HL-60 (cell line): Measurements from ENCODE around the gene MBTPS1.

ENCODE experiments used
- DNase-seq, 2 experiments: peaks; one replicate each; pipeline ENCODE4 v3.0.0-alpha.2; 2010 to 2020; ENCODE audit warnings: low read depth in 1 of 2, low spot score in 1 of 2
- H3K27ac ChIP-seq: fragments of 250-450 bp; sonication (Bioruptor Pico); replicated peaks from 2 replicates; pipeline ENCODE4 v1.5.1; 2020; ENCODE audit warnings: mild to moderate bottlenecking, moderate library complexity
- H3K27me3 ChIP-seq: fragments of 250-450 bp; sonication (Bioruptor Pico); 2 replicates; pipeline ENCODE4 v1.5.1; 2021; ENCODE audit warnings: mild to moderate bottlenecking, moderate library complexity; ENCODE audit not compliant: insufficient read depth, poor library complexity, severe bottlenecking
- H3K4me3 ChIP-seq: replicated peaks from 2 replicates; pipeline ENCODE4 v1.5.1; 2011; ENCODE audit warnings: mild to moderate bottlenecking, control low read depth, low read length; ENCODE audit not compliant: insufficient read depth
- CTCF ChIP-seq: IDR thresholded peaks from one replicate; pipeline ENCODE4 v1.5.1; 2011; ENCODE audit warnings: low read length, control low read depth, inconsistent platforms; ENCODE audit not compliant: insufficient read depth
- GABPA ChIP-seq: IDR thresholded peaks from 2 replicates; pipeline ENCODE4 v1.6.1; 2012; ENCODE audit warnings: low read depth
- POLR2AphosphoS5 ChIP-seq: IDR thresholded peaks from 2 replicates; pipeline ENCODE4 v1.6.1; 2012; ENCODE audit warnings: low read depth
- SPI1 ChIP-seq: IDR thresholded peaks from 2 replicates; pipeline ENCODE4 v1.6.1; 2012; ENCODE audit warnings: low read depth, mild to moderate bottlenecking, borderline replicate concordance
- TF ChIP-seq, protein P1 (sequence below): IDR thresholded peaks from 2 replicates; pipeline ENCODE4 v1.6.1; 2012; ENCODE audit warnings: low read depth; ENCODE audit not compliant: insufficient replicate concordance

MBTPS1 gene

DNA sequence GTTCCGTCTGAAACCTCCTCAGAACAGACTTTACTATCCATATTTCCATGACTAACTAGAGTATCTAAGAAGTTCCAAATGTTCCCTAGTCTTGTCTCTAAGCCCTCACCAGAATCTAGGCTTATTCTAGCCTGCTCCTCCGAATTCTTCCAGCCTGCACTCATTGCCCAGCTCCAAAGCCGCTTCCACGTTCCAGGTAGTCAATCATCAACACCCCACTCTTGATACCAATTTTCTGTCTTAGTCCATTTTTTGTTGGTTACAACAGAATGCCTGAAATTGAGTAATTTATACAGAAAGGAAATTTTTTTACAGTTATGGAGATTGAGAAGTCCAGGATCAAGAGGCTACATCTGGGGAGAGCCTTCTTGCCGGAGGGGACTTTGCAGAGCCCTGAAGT lies 95.3 kb downstream of the MBTPS1 start:
- Histone ChIP-seq H3K4me3 (no peak overlapping the region), H3K27me3 (peaks cover 2% of the 10 kb centered on the region), H3K27ac (no peak overlapping the region)
- TF ChIP-seq GABPA (no peak), POLR2AphosphoS5 (no peak), SPI1 (no peak), CTCF (no peak)
- TF ChIP-seq, protein P1, sequence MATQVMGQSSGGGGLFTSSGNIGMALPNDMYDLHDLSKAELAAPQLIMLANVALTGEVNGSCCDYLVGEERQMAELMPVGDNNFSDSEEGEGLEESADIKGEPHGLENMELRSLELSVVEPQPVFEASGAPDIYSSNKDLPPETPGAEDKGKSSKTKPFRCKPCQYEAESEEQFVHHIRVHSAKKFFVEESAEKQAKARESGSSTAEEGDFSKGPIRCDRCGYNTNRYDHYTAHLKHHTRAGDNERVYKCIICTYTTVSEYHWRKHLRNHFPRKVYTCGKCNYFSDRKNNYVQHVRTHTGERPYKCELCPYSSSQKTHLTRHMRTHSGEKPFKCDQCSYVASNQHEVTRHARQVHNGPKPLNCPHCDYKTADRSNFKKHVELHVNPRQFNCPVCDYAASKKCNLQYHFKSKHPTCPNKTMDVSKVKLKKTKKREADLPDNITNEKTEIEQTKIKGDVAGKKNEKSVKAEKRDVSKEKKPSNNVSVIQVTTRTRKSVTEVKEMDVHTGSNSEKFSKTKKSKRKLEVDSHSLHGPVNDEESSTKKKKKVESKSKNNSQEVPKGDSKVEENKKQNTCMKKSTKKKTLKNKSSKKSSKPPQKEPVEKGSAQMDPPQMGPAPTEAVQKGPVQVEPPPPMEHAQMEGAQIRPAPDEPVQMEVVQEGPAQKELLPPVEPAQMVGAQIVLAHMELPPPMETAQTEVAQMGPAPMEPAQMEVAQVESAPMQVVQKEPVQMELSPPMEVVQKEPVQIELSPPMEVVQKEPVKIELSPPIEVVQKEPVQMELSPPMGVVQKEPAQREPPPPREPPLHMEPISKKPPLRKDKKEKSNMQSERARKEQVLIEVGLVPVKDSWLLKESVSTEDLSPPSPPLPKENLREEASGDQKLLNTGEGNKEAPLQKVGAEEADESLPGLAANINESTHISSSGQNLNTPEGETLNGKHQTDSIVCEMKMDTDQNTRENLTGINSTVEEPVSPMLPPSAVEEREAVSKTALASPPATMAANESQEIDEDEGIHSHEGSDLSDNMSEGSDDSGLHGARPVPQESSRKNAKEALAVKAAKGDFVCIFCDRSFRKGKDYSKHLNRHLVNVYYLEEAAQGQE = no peak
- DNase-seq = no peak

GRCh38 chr16:84020353-84020752 lies 96.4 kb downstream of the MBTPS1 start:
- TF ChIP-seq SPI1 (no peak), GABPA (no peak), POLR2AphosphoS5 (no peak)
- TF ChIP-seq, protein P1 = no peak
- Histone ChIP-seq H3K27me3 (peaks cover 2% of the 10 kb centered on the region), H3K27ac (no peak overlapping the region), H3K4me3 (no peak overlapping the region)
- DNase-seq = no peak

GRCh38 chr16:84018710-84019109 lies 98.0 kb downstream of the MBTPS1 start:
- Histone ChIP-seq H3K4me3 (no peak overlapping the region), H3K27me3 (peaks cover 2% of the 10 kb centered on the region), H3K27ac (no peak overlapping the region)
- no peak for TF ChIP-seq GABPA
- TF ChIP-seq SPI1 = no peak
- TF ChIP-seq, protein P1 = no peak
- no peak for TF ChIP-seq CTCF
- TF ChIP-seq POLR2AphosphoS5 = no peak
- DNase-seq = no peak

DNA sequence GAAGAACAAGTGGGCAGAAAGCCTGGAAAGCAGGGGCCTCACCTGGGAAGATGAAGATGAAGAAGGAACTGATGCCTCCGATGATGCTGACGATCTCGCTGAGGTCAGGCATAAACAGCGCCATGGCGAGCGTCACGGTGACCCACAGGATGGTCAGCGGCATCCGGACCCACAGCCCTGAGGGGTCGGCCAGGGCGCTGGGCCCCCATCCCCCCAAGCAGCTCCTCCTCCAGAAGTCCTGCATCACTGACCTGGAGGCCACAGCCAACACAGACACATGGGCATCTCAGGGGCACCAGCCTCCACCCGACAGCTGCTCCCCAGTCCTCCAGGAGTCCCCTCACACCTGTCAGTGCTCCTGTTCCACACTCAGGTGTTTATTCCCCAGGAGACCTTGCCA lies 100.3 kb downstream of the MBTPS1 start:
- Histone ChIP-seq H3K4me3 (no peak overlapping the region), H3K27me3 (no peaks in the 10 kb centered on the region), H3K27ac (no peak overlapping the region)
- TF ChIP-seq GABPA (no peak), POLR2AphosphoS5 (no peak), SPI1 (no peak), CTCF (no peak)
- TF ChIP-seq, protein P1 = no peak
- no peak for DNase-seq
